ENCODE results near the gene NCAPG.

The NCAPG gene

DNA sequence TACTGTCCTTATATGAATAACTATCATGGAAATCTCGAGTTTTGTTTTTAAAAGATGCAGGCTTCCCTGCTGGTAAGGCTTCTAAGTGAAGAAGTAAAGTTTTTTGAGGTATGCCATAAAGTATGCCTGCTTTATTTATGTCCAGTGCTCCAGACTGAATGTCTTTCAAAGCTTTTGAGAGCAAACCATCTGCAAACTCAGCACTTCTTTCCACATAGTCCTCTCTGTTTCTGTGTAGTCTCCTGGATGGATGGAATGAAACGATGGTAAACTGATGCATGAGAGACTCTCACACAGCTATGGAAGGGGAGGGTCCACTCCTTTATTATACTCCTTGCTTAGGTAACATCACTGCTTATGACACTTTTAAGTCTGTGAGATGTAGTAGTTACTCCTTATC, 73.7 kb downstream of the NCAPG start:
- TF ChIP-seq POLR2AphosphoS5 (IDR thresholded peaks at IDR 0.05; ENCODE audit: low read depth, low read length) (no peak), SIN3A (IDR thresholded peaks at IDR 0.05; ENCODE audit: borderline replicate concordance, insufficient read depth, low read length) (no peak), FOXP2 (optimal IDR thresholded peaks at IDR 0.05; ENCODE audit: borderline replicate concordance, extremely low read depth, extremely low read length, insufficient read depth) (no peak), TAF1 (IDR thresholded peaks at IDR 0.05; ENCODE audit: borderline replicate concordance, insufficient read depth, low read length) (no peak)
- TF ChIP-seq, protein P1, sequence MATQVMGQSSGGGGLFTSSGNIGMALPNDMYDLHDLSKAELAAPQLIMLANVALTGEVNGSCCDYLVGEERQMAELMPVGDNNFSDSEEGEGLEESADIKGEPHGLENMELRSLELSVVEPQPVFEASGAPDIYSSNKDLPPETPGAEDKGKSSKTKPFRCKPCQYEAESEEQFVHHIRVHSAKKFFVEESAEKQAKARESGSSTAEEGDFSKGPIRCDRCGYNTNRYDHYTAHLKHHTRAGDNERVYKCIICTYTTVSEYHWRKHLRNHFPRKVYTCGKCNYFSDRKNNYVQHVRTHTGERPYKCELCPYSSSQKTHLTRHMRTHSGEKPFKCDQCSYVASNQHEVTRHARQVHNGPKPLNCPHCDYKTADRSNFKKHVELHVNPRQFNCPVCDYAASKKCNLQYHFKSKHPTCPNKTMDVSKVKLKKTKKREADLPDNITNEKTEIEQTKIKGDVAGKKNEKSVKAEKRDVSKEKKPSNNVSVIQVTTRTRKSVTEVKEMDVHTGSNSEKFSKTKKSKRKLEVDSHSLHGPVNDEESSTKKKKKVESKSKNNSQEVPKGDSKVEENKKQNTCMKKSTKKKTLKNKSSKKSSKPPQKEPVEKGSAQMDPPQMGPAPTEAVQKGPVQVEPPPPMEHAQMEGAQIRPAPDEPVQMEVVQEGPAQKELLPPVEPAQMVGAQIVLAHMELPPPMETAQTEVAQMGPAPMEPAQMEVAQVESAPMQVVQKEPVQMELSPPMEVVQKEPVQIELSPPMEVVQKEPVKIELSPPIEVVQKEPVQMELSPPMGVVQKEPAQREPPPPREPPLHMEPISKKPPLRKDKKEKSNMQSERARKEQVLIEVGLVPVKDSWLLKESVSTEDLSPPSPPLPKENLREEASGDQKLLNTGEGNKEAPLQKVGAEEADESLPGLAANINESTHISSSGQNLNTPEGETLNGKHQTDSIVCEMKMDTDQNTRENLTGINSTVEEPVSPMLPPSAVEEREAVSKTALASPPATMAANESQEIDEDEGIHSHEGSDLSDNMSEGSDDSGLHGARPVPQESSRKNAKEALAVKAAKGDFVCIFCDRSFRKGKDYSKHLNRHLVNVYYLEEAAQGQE (IDR thresholded peaks at IDR 0.05; ENCODE audit: insufficient read depth in 1 of 2, low read depth in 2 of 2, low read length in 2 of 2) = no peak

DNA sequence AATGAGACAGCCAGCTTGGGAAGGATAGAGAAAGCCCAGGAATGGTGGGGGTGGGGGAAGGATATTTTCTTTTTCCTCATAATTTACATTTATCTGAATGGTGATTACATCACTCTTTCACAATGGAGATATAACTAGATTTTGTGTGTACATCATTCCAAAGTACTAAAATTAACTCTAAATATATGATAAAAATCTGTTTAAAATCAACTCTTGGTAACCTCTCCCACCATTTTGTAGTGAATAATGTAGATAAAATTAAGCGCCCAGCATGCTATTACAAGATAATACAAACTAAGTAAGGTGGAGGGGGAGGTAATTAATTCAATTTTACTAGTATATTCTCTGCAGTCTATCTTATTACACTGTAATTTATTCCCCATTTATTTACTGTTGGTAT, 78.9 kb downstream of the NCAPG start:
- TF ChIP-seq FOXP2 (optimal IDR thresholded peaks at IDR 0.05; ENCODE audit: borderline replicate concordance, extremely low read depth, extremely low read length, insufficient read depth) (no peak), TAF1 (IDR thresholded peaks at IDR 0.05; ENCODE audit: borderline replicate concordance, insufficient read depth, low read length) (no peak), POLR2AphosphoS5 (IDR thresholded peaks at IDR 0.05; ENCODE audit: low read depth, low read length) (no peak), SIN3A (IDR thresholded peaks at IDR 0.05; ENCODE audit: borderline replicate concordance, insufficient read depth, low read length) (no peak)
- TF ChIP-seq, protein P1 (IDR thresholded peaks at IDR 0.05; ENCODE audit: insufficient read depth in 1 of 2, low read depth in 2 of 2, low read length in 2 of 2) = no peak

DNA sequence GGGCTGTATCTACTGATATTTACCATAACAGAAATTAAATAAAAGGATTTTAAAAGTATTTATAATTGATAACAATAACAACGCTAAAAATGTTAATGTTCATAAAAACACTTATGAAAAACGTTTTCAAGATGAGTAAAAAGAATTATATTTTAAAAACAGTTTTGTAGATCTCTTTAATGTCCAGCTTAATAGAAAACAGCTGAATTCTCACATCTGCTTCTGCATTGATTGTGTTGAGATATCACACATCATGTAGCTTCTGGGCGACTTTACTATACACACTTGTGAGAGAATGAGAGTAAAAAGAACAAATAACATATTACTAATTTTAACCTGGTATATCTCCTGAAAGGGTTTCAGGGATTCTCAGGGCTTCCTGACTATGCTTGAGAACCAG, 83.6 kb downstream of the NCAPG start:
- TF ChIP-seq POLR2AphosphoS5 (IDR thresholded peaks at IDR 0.05; ENCODE audit: low read depth, low read length) (no peak), TAF1 (IDR thresholded peaks at IDR 0.05; ENCODE audit: borderline replicate concordance, insufficient read depth, low read length) (no peak), SIN3A (IDR thresholded peaks at IDR 0.05; ENCODE audit: borderline replicate concordance, insufficient read depth, low read length) (no peak), FOXP2 (optimal IDR thresholded peaks at IDR 0.05; ENCODE audit: borderline replicate concordance, extremely low read depth, extremely low read length, insufficient read depth) (no peak)
- TF ChIP-seq, protein P1 (IDR thresholded peaks at IDR 0.05; ENCODE audit: insufficient read depth in 1 of 2, low read depth in 2 of 2, low read length in 2 of 2) = no peak
